CD14-positive monocyte (primary cell): ENCODE measurements around the gene DOC2A. TPM values are rescaled to one million over a fixed set of nuclear protein-coding genes. Genes with fewer than 3 reads are reported as not detected.

Experiments used
- DNase-seq, 3 donors: peaks; one replicate each; pipeline ENCODE4 v3.0.0-alpha.2; 2011 to 2022
- H2AFZ ChIP-seq: 2 replicates; pipeline ENCODE4 v1.6.0; 2012; ENCODE audit warnings: mild to moderate bottlenecking, low read depth, low read length, inconsistent platforms; ENCODE audit not compliant: insufficient read depth, poor library complexity, severe bottlenecking
- H3K27ac ChIP-seq, 2 donors: 1 replicate in 1 of 2; 2 replicates in 1 of 2; pipeline ENCODE4 v1.5.1; 2012 to 2013; ENCODE audit warnings: low read length in 2 of 2, control low read depth in 1 of 2, inconsistent platforms in 1 of 2, low read depth in 1 of 2, mild to moderate bottlenecking in 1 of 2
- H3K27me3 ChIP-seq, 2 donors: one replicate each; pipeline versions ENCODE4 v1.6.0 to v1.6.1; 2011 to 2013; ENCODE audit warnings: low read length in 2 of 2; ENCODE audit not compliant: control insufficient read depth in 2 of 2, insufficient read depth in 2 of 2
- H3K36me3 ChIP-seq, 2 donors: replicated peaks in 1 of 2; 1 replicate in 1 of 2; 2 replicates in 1 of 2; pipeline versions ENCODE4 v1.5.1 to v1.6.1; 2012 to 2013; ENCODE audit warnings: low read length in 2 of 2, control low read depth in 1 of 2, inconsistent platforms in 1 of 2, mild to moderate bottlenecking in 1 of 2; ENCODE audit not compliant: insufficient read depth in 2 of 2, control insufficient read depth in 1 of 2
- H3K4me1 ChIP-seq, 2 donors: 1 replicate in 1 of 2; 2 replicates in 1 of 2; pipeline versions ENCODE4 v1.5.1 to v1.6.1; 2012 to 2013; ENCODE audit warnings: low read length in 2 of 2, control low read depth in 1 of 2, inconsistent platforms in 1 of 2, mild to moderate bottlenecking in 1 of 2, moderate library complexity in 1 of 2; ENCODE audit not compliant: insufficient read depth in 2 of 2, control insufficient read depth in 1 of 2
- H3K4me2 ChIP-seq: replicated peaks from 2 replicates; pipeline ENCODE3; 2012; ENCODE audit warnings: low read length, moderate library complexity, mild to moderate bottlenecking; ENCODE audit not compliant: poor library complexity, severe bottlenecking; ENCODE audit errors: extremely low read depth
- H3K4me3 ChIP-seq, 3 experiments: fragments of 200-600 bp in 1 of 3; sonication (generic) in 1 of 3; replicated peaks in 1 of 3; 1 replicate in 2 of 3; 2 replicates in 1 of 3; pipeline ENCODE4 v1.5.1; 2011 to 2013; ENCODE audit warnings: low read length in 3 of 3, mild to moderate bottlenecking in 3 of 3, control low read depth in 2 of 3, low read depth in 2 of 3, inconsistent platforms in 1 of 3, moderate library complexity in 1 of 3
- H3K79me2 ChIP-seq: 2 replicates; pipeline ENCODE4 v1.6.0; 2012; ENCODE audit warnings: mild to moderate bottlenecking, control low read depth, inconsistent platforms, low read length, moderate library complexity; ENCODE audit not compliant: insufficient read depth
- H3K9ac ChIP-seq: 2 replicates; pipeline ENCODE4 v1.6.0; 2017; ENCODE audit warnings: low read length, mild to moderate bottlenecking; ENCODE audit not compliant: insufficient read depth, poor library complexity, severe bottlenecking
- H3K9me3 ChIP-seq, 2 donors: replicated peaks in 1 of 2; 1 replicate in 1 of 2; 2 replicates in 1 of 2; pipeline versions ENCODE4 v1.5.1 to v1.6.1; 2012 to 2013; ENCODE audit warnings: low read length in 2 of 2, control low read depth in 1 of 2; ENCODE audit not compliant: control insufficient read depth in 1 of 2, insufficient read depth in 1 of 2
- H4K20me1 ChIP-seq: 2 replicates; pipeline ENCODE4 v1.6.0; 2012; ENCODE audit warnings: mild to moderate bottlenecking, low read length, control low read depth, moderate library complexity; ENCODE audit not compliant: insufficient read depth
- H3K27ac Mint-ChIP-seq, 7 donors: one replicate each; pipeline ENCODE4 v1.8.0; 2020; ENCODE audit warnings: mild to moderate bottlenecking in 7 of 7, mixed read lengths in 7 of 7, moderate library complexity in 6 of 7, inconsistent platforms in 2 of 7
- H3K27me3 Mint-ChIP-seq, 3 donors: one replicate each; pipeline ENCODE4 v1.8.0; 2021 to 2022; ENCODE audit warnings: low read depth in 3 of 3, mild to moderate bottlenecking in 3 of 3, mixed read lengths in 3 of 3, moderate library complexity in 3 of 3, inconsistent platforms in 1 of 3
- H3K36me3 Mint-ChIP-seq, 2 donors: one replicate each; pipeline ENCODE4 v1.8.0; 2020; ENCODE audit warnings: mixed read lengths in 2 of 2, inconsistent platforms in 1 of 2, mild to moderate bottlenecking in 1 of 2
- H3K4me1 Mint-ChIP-seq: one replicate; pipeline ENCODE4 v1.8.0; 2020; ENCODE audit warnings: mild to moderate bottlenecking, mixed read lengths
- H3K4me3 Mint-ChIP-seq, 2 donors: one replicate each; pipeline ENCODE4 v1.8.0; 2020; ENCODE audit warnings: mild to moderate bottlenecking in 2 of 2, mixed read lengths in 2 of 2, moderate library complexity in 1 of 2
- H3K9me3 Mint-ChIP-seq, 7 donors: one replicate each; pipeline ENCODE4 v1.8.0; 2020 to 2022; ENCODE audit warnings: mixed read lengths in 7 of 7, mild to moderate bottlenecking in 6 of 7, moderate library complexity in 6 of 7, inconsistent platforms in 2 of 7
- WGBS: methylation state at CpG from one replicate; pipeline ENCODE4 v1.1.5; 2013; ENCODE audit warnings: missing lambda C conversion rate; ENCODE audit not compliant: insufficient coverage; 5-methylcytosine and 5-hydroxymethylcytosine counted together
- intact Hi-C, 2 donors: fragments of 100-400 bp; cut with micrococcal nuclease; formaldehyde crosslinking; loops; one replicate each; pipeline versions ENCODE4 v1.15.0 to v1.15.1; 2023
- polyA plus RNA-seq, 3 donors: library from polyadenylated mRNA; depleted of rRNA in 1 of 3; unstranded in 2 of 3; stranded (reverse) in 1 of 3; fragments of 300-500 nt in 2 of 3; fragments of >200 nt in 1 of 3; fragmentation: Illumina TruSeq in 2 of 3; gene quantifications; 1 replicate in 2 of 3; 2 replicates in 1 of 3; pipeline ENCODE4 v1.2.3, GENCODE V29; 2012 to 2021
- TF ChIP-seq, protein P1 (sequence below): fragments of 200-600 bp; IDR thresholded peaks from one replicate; pipeline ENCODE4 v1.8.0; 2022; ENCODE audit warnings: antibody characterized with exemption, mild to moderate bottlenecking

DOC2A gene
- polyA plus RNA-seq, 3 donors = 0.23 to 3.7 (median 0.66) TPM

- Histone ChIP-seq H3K36me3 (peaks cover 14 to 48% of the 10 kb centered on the region in 2 donors), H3K9me3 (no peaks in the 10 kb centered on the region), H3K27ac (no peak overlapping the region), H3K4me3 (no peak overlapping the region), H2AFZ (no peak overlapping the region), H3K9ac (no peak overlapping the region), H3K4me2 (no peak overlapping the region), H3K79me2 (no peaks in the 10 kb centered on the region), H3K4me1 (no peaks in the 10 kb centered on the region), H4K20me1 (peaks cover 8% of the 10 kb centered on the region), H3K27me3 (no peaks in the 10 kb centered on the region)
- Mint-ChIP-seq H3K4me3 (no peak overlapping the region), H3K4me1 (no peaks in the 10 kb centered on the region), H3K27ac (peak overlapping the region in 3 of 7 donors; percentile 8 to 63 (median 48)), H3K27me3 (peaks cover 3 to 8% (median 3%) of the 10 kb centered on the region in 3 donors), H3K36me3 (peaks cover 36 to 53% of the 10 kb centered on the region in 2 donors), H3K9me3 (peaks cover 0 to 2% (median 0%) of the 10 kb centered on the region in 7 donors)
- WGBS = 96% methylated on average over 10 of the region's 17 CpGs
- TF ChIP-seq, protein P1, sequence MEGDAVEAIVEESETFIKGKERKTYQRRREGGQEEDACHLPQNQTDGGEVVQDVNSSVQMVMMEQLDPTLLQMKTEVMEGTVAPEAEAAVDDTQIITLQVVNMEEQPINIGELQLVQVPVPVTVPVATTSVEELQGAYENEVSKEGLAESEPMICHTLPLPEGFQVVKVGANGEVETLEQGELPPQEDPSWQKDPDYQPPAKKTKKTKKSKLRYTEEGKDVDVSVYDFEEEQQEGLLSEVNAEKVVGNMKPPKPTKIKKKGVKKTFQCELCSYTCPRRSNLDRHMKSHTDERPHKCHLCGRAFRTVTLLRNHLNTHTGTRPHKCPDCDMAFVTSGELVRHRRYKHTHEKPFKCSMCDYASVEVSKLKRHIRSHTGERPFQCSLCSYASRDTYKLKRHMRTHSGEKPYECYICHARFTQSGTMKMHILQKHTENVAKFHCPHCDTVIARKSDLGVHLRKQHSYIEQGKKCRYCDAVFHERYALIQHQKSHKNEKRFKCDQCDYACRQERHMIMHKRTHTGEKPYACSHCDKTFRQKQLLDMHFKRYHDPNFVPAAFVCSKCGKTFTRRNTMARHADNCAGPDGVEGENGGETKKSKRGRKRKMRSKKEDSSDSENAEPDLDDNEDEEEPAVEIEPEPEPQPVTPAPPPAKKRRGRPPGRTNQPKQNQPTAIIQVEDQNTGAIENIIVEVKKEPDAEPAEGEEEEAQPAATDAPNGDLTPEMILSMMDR = no peak
- intact Hi-C loops = no loop called here
- no peak for DNase-seq
These were observed 7.0 kb downstream of the DOC2A start for GRCh38 chr16:30003670-30004423.

- H3K79me2 ChIP-seq = no peaks in the 10 kb centered on the region
- H2AFZ ChIP-seq = no peak overlapping the region
- no peaks in the 10 kb centered on the region for H3K4me1 ChIP-seq
- no peak overlapping the region for H3K27ac ChIP-seq
- H3K9ac ChIP-seq = no peak overlapping the region
- Mint-ChIP-seq H3K9me3 (peaks cover 0 to 2% (median 0%) of the 10 kb centered on the region in 7 donors), H3K27ac (peak overlapping the region in 5 of 7 donors; percentile 10 to 69 (median 27)), H3K36me3 (peaks cover 42 to 62% of the 10 kb centered on the region in 2 donors), H3K4me1 (no peaks in the 10 kb centered on the region), H3K4me3 (no peak overlapping the region), H3K27me3 (peaks cover 0 to 3% (median 0%) of the 10 kb centered on the region in 3 donors)
- intact Hi-C loops = no loop called here
- H3K4me2 ChIP-seq = no peak overlapping the region
- H3K9me3 ChIP-seq = no peaks in the 10 kb centered on the region
- H3K27me3 ChIP-seq = no peaks in the 10 kb centered on the region
- H3K4me3 ChIP-seq = no peak overlapping the region
- DNase-seq = no peak
- H4K20me1 ChIP-seq = peaks cover 8% of the 10 kb centered on the region
- 92% methylated on average over 19 of the region's 19 CpGs for WGBS
- TF ChIP-seq, protein P1 = no peak
- peaks cover 14 to 56% of the 10 kb centered on the region in 2 donors for H3K36me3 ChIP-seq
These were observed 8.0 kb downstream of the DOC2A start for GRCh38 chr16:30002614-30003346.
